ENCODE data around the gene MSLN. TPM values are rescaled to one million over a fixed set of nuclear protein-coding genes. Genes with fewer than 3 reads are reported as not detected.

MSLN gene
- polyA plus RNA-seq, 2 of the 4 experiments (the other 2 are of a cell fraction) = 2.4 to 3.6 TPM

- WGBS (ENCODE audit: missing lambda C conversion rate) = 25% methylated on average over 18 of the region's 58 CpGs
- Histone ChIP-seq H3K4me1 (peaks cover 27% of the 10 kb centered on the region), H3K4me3 (no peak overlapping the region), H3K9me3 (no peaks in the 10 kb centered on the region), H3K4me2 (no peak overlapping the region), H3K27ac (0 out of 6 replicates have a peak overlapping the region, but pooled peaks of 1 of the 2 experiments have one; percentile 20)
- POLR2A ChIA-PET = interaction anchor here (1.1 kb wide), 1 partner anchor 65 kb away, joined by 3 read pairs; the partner anchor contains the start of gene ANTKMT
- CTCF ChIA-PET = interaction anchor here (0.7 to 10.1 kb wide), 29 partner anchors 10 to 1291 kb away, joined by 3 to 205 read pairs (median 5); partner anchors contain the start of genes ANTKMT, CCDC78, CIAO3 and METRN
- DNase-seq (ENCODE audit: low read depth in 1 of 2, low spot score in 1 of 2) (peak; percentile 74 to 77), FAIRE-seq (no peak), ATAC-seq (peak; percentile 26 to 74)
- TF ChIP-seq MAX (IDR thresholded peaks at IDR 0.05) = peak; percentile 54
- peak; percentile 77 for TF ChIP-seq RAD21 (conservative IDR thresholded peaks at IDR 0.05 in 1 of 2, IDR thresholded peaks at IDR 0.05 in 1 of 2)
- TF ChIP-seq ATOH8 (CRISPR knock-in tag; IDR thresholded peaks at IDR 0.05; ENCODE audit: low read depth) = no peak
- TF ChIP-seq BHLHE40 (IDR thresholded peaks at IDR 0.05; ENCODE audit: low read depth, low read length) = no peak
- TF ChIP-seq MAFK (IDR thresholded peaks at IDR 0.05; ENCODE audit: partially characterized antibody) = no peak
- no peak for TF ChIP-seq MYC (IDR thresholded peaks at IDR 0.05; ENCODE audit: borderline replicate concordance, low read length)
- TF ChIP-seq MAZ (IDR thresholded peaks at IDR 0.05; ENCODE audit: borderline replicate concordance, low read depth, low read length) = no peak
- TF ChIP-seq HOXB5 (CRISPR knock-in tag; IDR thresholded peaks at IDR 0.05) = no peak
- TF ChIP-seq CTCF (IDR thresholded peaks at IDR 0.05) = peak; percentile 74
- peak; percentile 69 for TF ChIP-seq SMC3 (IDR thresholded peaks at IDR 0.05)
- TF ChIP-seq CHD2 (IDR thresholded peaks at IDR 0.05; ENCODE audit: low read length, partially characterized antibody) = no peak
- TF ChIP-seq TFCP2L1 (CRISPR knock-in tag; IDR thresholded peaks at IDR 0.05) = no peak
Observed at GRCh38 chr16:785563-786535, 25.3 kb downstream of the MSLN start.

GRCh38 chr16:787321-787966 is 26.9 kb downstream of the MSLN start:
- H3K27ac ChIP-seq = peak overlapping the region; percentile 84 to 92
- WGBS (ENCODE audit: missing lambda C conversion rate) = 54% methylated on average over 23 of the region's 47 CpGs
- peak overlapping the region; percentile 93 for H3K4me3 ChIP-seq
- POLR2A ChIA-PET = interaction anchor here (1.3 to 1.8 kb wide), 3 partner anchors 16 to 81 kb away, joined by 3 to 8 read pairs (median 5); partner anchors contain the start of gene ANTKMT
- H3K4me1 ChIP-seq = peaks cover 27% of the 10 kb centered on the region
- no peak for TF ChIP-seq HMGXB4 (CRISPR knock-in tag; IDR thresholded peaks at IDR 0.05; ENCODE audit: borderline replicate concordance)
- TF ChIP-seq ELK1 (IDR thresholded peaks at IDR 0.05; ENCODE audit: low read depth, low read length) = no peak
- peak; percentile 55; the same call in 1 of the 2 replicates for TF ChIP-seq MAX (IDR thresholded peaks at IDR 0.05)
- TF ChIP-seq KDM1A (IDR thresholded peaks at IDR 0.05; ENCODE audit: low read depth) = no peak
- TF ChIP-seq NPAS2 (CRISPR knock-in tag; IDR thresholded peaks at IDR 0.05; ENCODE audit: borderline replicate concordance) = no peak
- FAIRE-seq (no peak), DNase-seq (ENCODE audit: low read depth in 1 of 2, low spot score in 1 of 2) (no peak), ATAC-seq (peak; percentile 0 to 2; a peak in 1 of 6 replicates)
- peak overlapping the region; percentile 100 for H3K4me2 ChIP-seq
- H3K9me3 ChIP-seq = no peaks in the 10 kb centered on the region
- CTCF ChIA-PET = interaction anchor here (0.6 to 10.1 kb wide), 11 partner anchors 9 to 240 kb away, joined by 3 to 205 read pairs (median 27); partner anchors contain the start of genes ANTKMT, CCDC78, CIAO3 and METRN
